WTC11 (cell line): ENCODE data around the gene KXD1. TPM values are rescaled to one million over a fixed set of nuclear protein-coding genes. Genes with fewer than 3 reads are reported as not detected.
A peak's percentile ranks its signal among the peaks of the same experiment; 100 is the strongest.

ENCODE experiments used
- ATAC-seq: fragments of 200-7000 bp; cut with Tn5 transposase; 2 replicates; pipeline ENCODE4 v1.10.0; 2021; ENCODE audit warnings: mild to moderate bottlenecking, moderate library complexity
- CTCF ChIA-PET: fragments of 300-600 bp; sonication (Branson Sonifier 250); formaldehyde crosslinking; loops from one replicate; lab custom pipeline; 2021; ENCODE audit warnings: antibody characterized with exemption; lab: Charles Lee
- POLR2A ChIA-PET: fragments of 350-600 bp; sonication (Branson Sonifier 250); formaldehyde crosslinking; loops from one replicate; lab custom pipeline; 2021; ENCODE audit warnings: antibody characterized with exemption; lab: Charles Lee
- DNase-seq: peaks from one replicate; pipeline ENCODE4 v3.0.0; 2021; ENCODE audit warnings: low spot score
- H3K27ac Mint-ChIP-seq: 2 replicates; pipeline ENCODE4 v1.8.0; 2021; ENCODE audit warnings: mixed read lengths
- H3K27me3 Mint-ChIP-seq: 2 replicates; pipeline ENCODE4 v1.8.0; 2021; ENCODE audit warnings: low read depth, mild to moderate bottlenecking, moderate library complexity, mixed read lengths
- H3K36me3 Mint-ChIP-seq: 2 replicates; pipeline ENCODE4 v1.8.0; 2021; ENCODE audit warnings: mixed read lengths
- H3K4me1 Mint-ChIP-seq: 2 replicates; pipeline ENCODE4 v1.8.0; 2022; ENCODE audit warnings: mixed read lengths
- H3K4me3 Mint-ChIP-seq: 2 replicates; pipeline ENCODE4 v1.8.0; 2021; ENCODE audit warnings: mild to moderate bottlenecking, moderate library complexity, mixed read lengths
- H3K9me3 Mint-ChIP-seq: 2 replicates; pipeline ENCODE4 v1.8.0; 2021; ENCODE audit warnings: mixed read lengths
- CDX4 ChIP-seq: fragments of 250-450 bp; sonication (Bioruptor Pico); IDR thresholded peaks from 2 replicates; pipeline ENCODE4 v1.9.0; 2021; ENCODE audit warnings: moderate library complexity, mild to moderate bottlenecking, inconsistent platforms, borderline replicate concordance
- ELF4 ChIP-seq: sonication (generic); formaldehyde crosslinking; IDR thresholded peaks from 2 replicates; pipeline ENCODE4 v1.8.1; 2022; ENCODE audit warnings: low read depth, mild to moderate bottlenecking, moderate library complexity, missing genetic modification reagents
- GRHL2 ChIP-seq: fragments of 250-450 bp; sonication (Bioruptor Pico); IDR thresholded peaks from 2 replicates; pipeline ENCODE4 v1.8.0; 2022; ENCODE audit warnings: mild to moderate bottlenecking, moderate library complexity; ENCODE audit not compliant: insufficient replicate concordance, severe bottlenecking
- JUN ChIP-seq: sonication (generic); formaldehyde crosslinking; IDR thresholded peaks from 2 replicates; pipeline ENCODE4 v1.8.0; 2023; ENCODE audit warnings: mild to moderate bottlenecking, missing genetic modification reagents
- KAT7 ChIP-seq: sonication (generic); formaldehyde crosslinking; IDR thresholded peaks from 2 replicates; pipeline ENCODE4 v1.8.1; 2023; ENCODE audit warnings: missing genetic modification reagents, mild to moderate bottlenecking, borderline replicate concordance
- NR2C2 ChIP-seq: sonication (generic); formaldehyde crosslinking; IDR thresholded peaks from 2 replicates; pipeline ENCODE4 v1.8.0; 2022; ENCODE audit warnings: mild to moderate bottlenecking, missing genetic modification reagents
- RORB ChIP-seq: fragments of 250-450 bp; sonication (Bioruptor Pico); IDR thresholded peaks from 2 replicates; pipeline ENCODE4 v1.9.0; 2021; ENCODE audit warnings: mild to moderate bottlenecking
- SMAD4 ChIP-seq: sonication (generic); formaldehyde crosslinking; IDR thresholded peaks from 2 replicates; pipeline ENCODE4 v1.8.0; 2022; ENCODE audit warnings: mild to moderate bottlenecking, missing genetic modification reagents
- TEAD1 ChIP-seq: sonication (generic); formaldehyde crosslinking; IDR thresholded peaks from 2 replicates; pipeline ENCODE4 v1.8.0; 2022; ENCODE audit warnings: mild to moderate bottlenecking, missing genetic modification reagents
- TP53 ChIP-seq: sonication (generic); formaldehyde crosslinking; IDR thresholded peaks from 2 replicates; pipeline ENCODE4 v1.8.1; 2023; ENCODE audit warnings: mild to moderate bottlenecking, missing genetic modification reagents
- ZNF121 ChIP-seq: sonication (generic); formaldehyde crosslinking; IDR thresholded peaks from 2 replicates; pipeline ENCODE4 v1.8.0; 2023; ENCODE audit warnings: missing genetic modification reagents
- ZNF219 ChIP-seq: sonication (generic); formaldehyde crosslinking; IDR thresholded peaks from 2 replicates; pipeline ENCODE4 v1.8.0; 2023; ENCODE audit warnings: missing genetic modification reagents, mild to moderate bottlenecking, borderline replicate concordance
- ZNF416 ChIP-seq: fragments of 250-450 bp; sonication (Bioruptor Pico); IDR thresholded peaks from 2 replicates; pipeline ENCODE4 v1.9.0; 2021; ENCODE audit warnings: mild to moderate bottlenecking, inconsistent platforms
- ZNF423 ChIP-seq: fragments of 250-450 bp; sonication (Bioruptor Pico); IDR thresholded peaks from 2 replicates; pipeline ENCODE4 v2.1.2; 2022; ENCODE audit warnings: mild to moderate bottlenecking, moderate library complexity
- ZNF425 ChIP-seq: fragments of 250-450 bp; sonication (Bioruptor Pico); conservative IDR thresholded peaks from 2 replicates; pipeline ENCODE4 v1.9.0; 2021; ENCODE audit warnings: mild to moderate bottlenecking
- total RNA-seq: library from RNA; stranded (reverse); gene quantifications from 3 replicates; pipeline ENCODE4 v1.2.3, GENCODE V29; 2021
- TF ChIP-seq, protein P1 (sequence below): sonication (generic); formaldehyde crosslinking; IDR thresholded peaks from 2 replicates; pipeline ENCODE4 v1.8.0; 2022; ENCODE audit warnings: missing genetic modification reagents
- TF ChIP-seq, protein P2 (sequence below): fragments of 200-600 bp; IDR thresholded peaks from 2 replicates; pipeline ENCODE4 v1.8.0; 2022; ENCODE audit warnings: antibody characterized with exemption
- TF ChIP-seq, protein P3 (sequence below): sonication (generic); formaldehyde crosslinking; IDR thresholded peaks from 2 replicates; pipeline ENCODE4 v1.8.0; 2023; ENCODE audit warnings: missing genetic modification reagents
- TF ChIP-seq, protein P4 (sequence below): sonication (generic); formaldehyde crosslinking; IDR thresholded peaks from 2 replicates; pipeline ENCODE4 v1.8.1; 2023; ENCODE audit warnings: mild to moderate bottlenecking, missing genetic modification reagents

The KXD1 gene
- total RNA-seq, 1 experiment from 2014 or later, result 136 TPM

- TF ChIP-seq, protein P1, sequence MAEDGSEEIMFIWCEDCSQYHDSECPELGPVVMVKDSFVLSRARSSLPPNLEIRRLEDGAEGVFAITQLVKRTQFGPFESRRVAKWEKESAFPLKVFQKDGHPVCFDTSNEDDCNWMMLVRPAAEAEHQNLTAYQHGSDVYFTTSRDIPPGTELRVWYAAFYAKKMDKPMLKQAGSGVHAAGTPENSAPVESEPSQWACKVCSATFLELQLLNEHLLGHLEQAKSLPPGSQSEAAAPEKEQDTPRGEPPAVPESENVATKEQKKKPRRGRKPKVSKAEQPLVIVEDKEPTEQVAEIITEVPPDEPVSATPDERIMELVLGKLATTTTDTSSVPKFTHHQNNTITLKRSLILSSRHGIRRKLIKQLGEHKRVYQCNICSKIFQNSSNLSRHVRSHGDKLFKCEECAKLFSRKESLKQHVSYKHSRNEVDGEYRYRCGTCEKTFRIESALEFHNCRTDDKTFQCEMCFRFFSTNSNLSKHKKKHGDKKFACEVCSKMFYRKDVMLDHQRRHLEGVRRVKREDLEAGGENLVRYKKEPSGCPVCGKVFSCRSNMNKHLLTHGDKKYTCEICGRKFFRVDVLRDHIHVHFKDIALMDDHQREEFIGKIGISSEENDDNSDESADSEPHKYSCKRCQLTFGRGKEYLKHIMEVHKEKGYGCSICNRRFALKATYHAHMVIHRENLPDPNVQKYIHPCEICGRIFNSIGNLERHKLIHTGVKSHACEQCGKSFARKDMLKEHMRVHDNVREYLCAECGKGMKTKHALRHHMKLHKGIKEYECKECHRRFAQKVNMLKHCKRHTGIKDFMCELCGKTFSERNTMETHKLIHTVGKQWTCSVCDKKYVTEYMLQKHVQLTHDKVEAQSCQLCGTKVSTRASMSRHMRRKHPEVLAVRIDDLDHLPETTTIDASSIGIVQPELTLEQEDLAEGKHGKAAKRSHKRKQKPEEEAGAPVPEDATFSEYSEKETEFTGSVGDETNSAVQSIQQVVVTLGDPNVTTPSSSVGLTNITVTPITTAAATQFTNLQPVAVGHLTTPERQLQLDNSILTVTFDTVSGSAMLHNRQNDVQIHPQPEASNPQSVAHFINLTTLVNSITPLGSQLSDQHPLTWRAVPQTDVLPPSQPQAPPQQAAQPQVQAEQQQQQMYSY (CRISPR knock-in tag), result no peak
- no peak for TF ChIP-seq ZNF423
- TF ChIP-seq, protein P2, sequence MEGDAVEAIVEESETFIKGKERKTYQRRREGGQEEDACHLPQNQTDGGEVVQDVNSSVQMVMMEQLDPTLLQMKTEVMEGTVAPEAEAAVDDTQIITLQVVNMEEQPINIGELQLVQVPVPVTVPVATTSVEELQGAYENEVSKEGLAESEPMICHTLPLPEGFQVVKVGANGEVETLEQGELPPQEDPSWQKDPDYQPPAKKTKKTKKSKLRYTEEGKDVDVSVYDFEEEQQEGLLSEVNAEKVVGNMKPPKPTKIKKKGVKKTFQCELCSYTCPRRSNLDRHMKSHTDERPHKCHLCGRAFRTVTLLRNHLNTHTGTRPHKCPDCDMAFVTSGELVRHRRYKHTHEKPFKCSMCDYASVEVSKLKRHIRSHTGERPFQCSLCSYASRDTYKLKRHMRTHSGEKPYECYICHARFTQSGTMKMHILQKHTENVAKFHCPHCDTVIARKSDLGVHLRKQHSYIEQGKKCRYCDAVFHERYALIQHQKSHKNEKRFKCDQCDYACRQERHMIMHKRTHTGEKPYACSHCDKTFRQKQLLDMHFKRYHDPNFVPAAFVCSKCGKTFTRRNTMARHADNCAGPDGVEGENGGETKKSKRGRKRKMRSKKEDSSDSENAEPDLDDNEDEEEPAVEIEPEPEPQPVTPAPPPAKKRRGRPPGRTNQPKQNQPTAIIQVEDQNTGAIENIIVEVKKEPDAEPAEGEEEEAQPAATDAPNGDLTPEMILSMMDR, result no peak
- TF ChIP-seq, protein P3, sequence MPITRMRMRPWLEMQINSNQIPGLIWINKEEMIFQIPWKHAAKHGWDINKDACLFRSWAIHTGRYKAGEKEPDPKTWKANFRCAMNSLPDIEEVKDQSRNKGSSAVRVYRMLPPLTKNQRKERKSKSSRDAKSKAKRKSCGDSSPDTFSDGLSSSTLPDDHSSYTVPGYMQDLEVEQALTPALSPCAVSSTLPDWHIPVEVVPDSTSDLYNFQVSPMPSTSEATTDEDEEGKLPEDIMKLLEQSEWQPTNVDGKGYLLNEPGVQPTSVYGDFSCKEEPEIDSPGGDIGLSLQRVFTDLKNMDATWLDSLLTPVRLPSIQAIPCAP (CRISPR knock-in tag), result no peak
These were observed 49.8 kb downstream of the KXD1 start (continued) for GRCh38 chr19:18607226-18608101.

- POLR2A ChIA-PET, result interaction anchor here (0.5 to 0.6 kb wide), 2 partner anchors 14 to 301 kb away, joined by 3 read pairs; no protein-coding TSS in a partner anchor
- Mint-ChIP-seq H3K9me3 (no peaks in the 10 kb centered on the region), H3K27ac (no peak overlapping the region), H3K36me3 (no peaks in the 10 kb centered on the region), H3K4me3 (peak overlapping the region; percentile 67), H3K27me3 (peaks cover 81% of the 10 kb centered on the region), H3K4me1 (peaks cover 48% of the 10 kb centered on the region)
- DNase-seq, result no peak
- TF ChIP-seq ELF4 (CRISPR knock-in tag) (no peak), GRHL2 (CRISPR knock-in tag) (no peak), CDX4 (CRISPR knock-in tag) (no peak), ZNF416 (CRISPR knock-in tag) (no peak), NR2C2 (CRISPR knock-in tag) (no peak), KAT7 (CRISPR knock-in tag) (no peak), JUN (CRISPR knock-in tag) (no peak), SMAD4 (CRISPR knock-in tag) (no peak), TP53 (CRISPR knock-in tag) (no peak), ZNF219 (CRISPR knock-in tag) (no peak), ZNF121 (CRISPR knock-in tag) (no peak), RORB (CRISPR knock-in tag) (no peak), TEAD1 (CRISPR knock-in tag) (no peak), ZNF425 (CRISPR knock-in tag) (no peak)
- TF ChIP-seq, protein P4, sequence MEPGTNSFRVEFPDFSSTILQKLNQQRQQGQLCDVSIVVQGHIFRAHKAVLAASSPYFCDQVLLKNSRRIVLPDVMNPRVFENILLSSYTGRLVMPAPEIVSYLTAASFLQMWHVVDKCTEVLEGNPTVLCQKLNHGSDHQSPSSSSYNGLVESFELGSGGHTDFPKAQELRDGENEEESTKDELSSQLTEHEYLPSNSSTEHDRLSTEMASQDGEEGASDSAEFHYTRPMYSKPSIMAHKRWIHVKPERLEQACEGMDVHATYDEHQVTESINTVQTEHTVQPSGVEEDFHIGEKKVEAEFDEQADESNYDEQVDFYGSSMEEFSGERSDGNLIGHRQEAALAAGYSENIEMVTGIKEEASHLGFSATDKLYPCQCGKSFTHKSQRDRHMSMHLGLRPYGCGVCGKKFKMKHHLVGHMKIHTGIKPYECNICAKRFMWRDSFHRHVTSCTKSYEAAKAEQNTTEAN (CRISPR knock-in tag), result no peak
- TF ChIP-seq, protein P1 (CRISPR knock-in tag), result no peak
- CTCF ChIA-PET, result interaction anchor here (1.4 to 2.3 kb wide), 2 partner anchors 11 to 14 kb away, joined by 4 to 9 read pairs; no protein-coding TSS in a partner anchor
- no peak for ATAC-seq
These were observed 50.6 kb downstream of the KXD1 start for GRCh38 chr19:18608102-18608804.
